ENCODE measurements around the gene MEX3A.

Gene MEX3A

DNA sequence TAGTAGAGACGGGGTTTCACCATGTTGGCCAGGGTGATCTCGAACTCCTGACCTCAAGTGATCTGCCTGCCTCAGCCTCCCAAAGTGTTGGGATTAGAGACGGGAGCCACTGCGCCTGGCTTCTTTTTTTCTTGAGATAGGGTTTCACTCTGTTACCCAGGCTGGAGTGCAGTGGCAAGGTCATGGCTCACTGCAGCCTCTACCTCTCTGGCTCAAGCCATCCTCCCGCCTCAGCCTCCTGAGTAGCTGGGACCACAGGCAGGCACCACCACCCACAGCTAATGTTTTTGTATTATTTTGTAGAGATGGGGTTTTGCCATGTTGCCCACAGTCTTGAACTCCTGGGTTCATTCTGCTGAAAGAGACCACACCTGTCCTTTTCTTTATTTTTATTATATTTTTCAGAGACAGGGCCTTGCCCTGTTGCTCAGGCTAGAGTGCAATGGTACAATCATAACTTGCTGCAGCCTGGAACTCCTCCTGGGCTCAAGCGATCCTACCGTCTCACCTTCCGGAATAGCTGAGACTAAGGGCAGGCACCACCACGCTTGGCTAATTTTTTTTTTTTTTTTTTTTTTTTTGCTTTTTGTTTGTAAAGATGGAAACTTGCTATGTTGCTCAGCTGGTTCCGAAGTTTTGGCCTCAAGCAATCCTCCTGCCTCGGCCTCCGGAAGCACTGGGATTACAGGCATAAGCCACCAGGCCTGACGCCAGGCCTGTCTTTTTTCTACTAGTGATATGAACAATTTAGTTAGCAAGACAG, 35.3 kb upstream of the MEX3A start:
- peak; percentile 0 for DNase-seq

DNA sequence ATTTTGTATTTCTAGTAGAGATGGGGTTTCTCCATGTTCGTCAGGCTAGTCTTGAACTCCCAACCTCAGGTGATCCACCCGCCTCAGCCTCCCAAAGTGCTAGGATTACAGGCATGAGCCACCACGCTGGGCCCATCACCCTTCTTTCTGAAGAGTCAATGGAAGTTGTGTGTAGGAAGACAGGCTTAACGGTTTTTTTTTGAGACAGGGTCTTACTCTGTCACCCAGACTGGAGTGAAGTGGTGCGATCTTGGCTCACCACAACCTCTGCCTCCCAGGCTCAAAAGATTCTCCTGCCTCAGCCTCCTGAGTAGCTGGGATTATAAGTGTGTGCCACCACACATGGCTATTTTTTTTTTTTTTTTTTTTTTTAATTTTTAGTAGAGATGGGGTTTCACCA, 34.5 kb upstream of the MEX3A start:
- DNase-seq, result peak; percentile 1

DNA sequence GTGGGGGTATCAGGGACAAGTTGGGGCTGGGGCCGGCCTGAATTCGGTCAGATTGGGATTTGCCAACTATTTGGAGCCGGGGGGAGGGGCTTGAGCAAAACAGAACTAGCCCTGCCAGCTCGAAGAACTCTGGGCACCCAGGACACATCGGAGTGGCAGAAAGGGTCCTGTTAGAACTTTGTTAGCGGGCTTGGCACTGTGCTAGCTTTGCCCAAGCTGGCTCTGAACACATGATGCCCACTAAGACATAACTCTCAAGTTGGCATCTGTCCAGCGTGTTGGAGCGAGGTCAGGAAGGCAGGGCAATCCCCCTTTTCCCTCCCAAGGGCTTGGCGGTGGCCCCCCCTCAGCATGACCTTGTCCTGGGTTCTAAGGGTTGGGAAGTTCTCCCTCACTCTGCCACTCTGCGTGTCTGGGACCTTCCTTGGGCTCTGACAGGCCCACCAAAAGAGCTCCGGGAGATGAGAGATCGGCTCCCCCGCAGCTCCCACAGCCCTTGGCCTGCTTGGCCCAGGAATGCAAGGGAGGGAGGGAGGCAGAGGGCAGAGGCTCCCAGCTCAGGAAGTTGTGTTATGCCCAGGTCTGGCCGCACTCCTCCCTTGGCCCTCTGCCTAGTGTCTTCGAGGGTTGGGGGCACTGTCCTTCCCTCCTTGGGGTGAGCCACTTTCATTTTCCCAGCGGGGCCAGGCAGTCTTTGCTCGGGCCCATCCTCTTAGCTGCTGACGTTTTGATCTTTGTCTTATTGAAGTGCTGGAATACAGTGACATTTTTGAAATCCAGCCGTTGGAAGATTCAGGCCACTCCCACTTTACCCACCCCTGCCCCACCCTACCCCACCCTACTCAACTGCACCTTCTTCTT, 33.5 kb upstream of the MEX3A start:
- peak; percentile 23 for DNase-seq

DNA sequence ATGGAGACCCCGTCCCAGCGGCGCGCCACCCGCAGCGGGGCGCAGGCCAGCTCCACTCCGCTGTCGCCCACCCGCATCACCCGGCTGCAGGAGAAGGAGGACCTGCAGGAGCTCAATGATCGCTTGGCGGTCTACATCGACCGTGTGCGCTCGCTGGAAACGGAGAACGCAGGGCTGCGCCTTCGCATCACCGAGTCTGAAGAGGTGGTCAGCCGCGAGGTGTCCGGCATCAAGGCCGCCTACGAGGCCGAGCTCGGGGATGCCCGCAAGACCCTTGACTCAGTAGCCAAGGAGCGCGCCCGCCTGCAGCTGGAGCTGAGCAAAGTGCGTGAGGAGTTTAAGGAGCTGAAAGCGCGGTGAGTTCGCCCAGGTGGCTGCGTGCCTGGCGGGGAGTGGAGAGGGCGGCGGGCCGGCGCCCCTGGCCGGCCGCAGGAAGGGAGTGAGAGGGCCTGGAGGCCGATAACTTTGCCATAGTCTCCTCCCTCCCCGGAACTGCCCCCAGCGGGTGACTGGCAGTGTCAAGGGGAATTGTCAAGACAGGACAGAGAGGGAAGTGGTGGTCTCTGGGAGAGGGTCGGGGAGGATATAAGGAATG, 32.8 kb upstream of the MEX3A start:
- DNase-seq, result peak; percentile 6

DNA sequence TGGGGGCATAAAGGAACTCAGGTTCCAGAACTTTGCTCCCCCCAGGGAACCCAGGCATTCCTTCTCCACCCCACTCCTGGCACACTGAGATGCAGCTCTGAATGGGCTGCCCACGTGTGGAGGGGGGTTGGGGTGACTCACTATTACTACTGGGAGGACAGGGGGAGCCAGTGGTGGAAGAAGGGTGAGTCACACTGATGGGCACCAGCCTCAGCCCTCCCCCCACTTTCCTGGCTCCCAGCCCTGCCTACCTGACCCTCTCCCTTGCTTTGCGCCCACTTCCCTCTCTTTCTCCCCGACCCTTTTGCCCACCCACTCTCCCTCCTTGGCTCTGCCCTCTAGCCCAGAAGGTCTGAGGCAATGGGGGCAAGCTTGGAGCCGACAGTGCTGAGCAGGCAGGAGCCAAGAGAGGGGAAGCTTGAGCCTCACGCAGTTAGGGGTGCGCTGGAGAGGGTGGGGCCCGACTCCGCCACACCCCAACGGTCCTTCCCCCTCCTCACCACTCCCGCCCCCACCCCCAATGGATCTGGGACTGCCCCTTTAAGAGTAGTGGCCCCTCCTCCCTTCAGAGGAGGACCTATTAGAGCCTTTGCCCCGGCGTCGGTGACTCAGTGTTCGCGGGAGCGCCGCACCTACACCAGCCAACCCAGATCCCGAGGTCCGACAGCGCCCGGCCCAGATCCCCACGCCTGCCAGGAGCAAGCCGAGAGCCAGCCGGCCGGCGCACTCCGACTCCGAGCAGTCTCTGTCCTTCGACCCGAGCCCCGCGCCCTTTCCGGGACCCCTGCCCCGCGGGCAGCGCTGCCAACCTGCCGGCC, 32.0 kb upstream of the MEX3A start, which contains the start of gene LMNA:
TSS of gene LMNA (plus strand) at position 611 of the 818 bp plus-strand sequence. CDS start 208 bp downstream, outside the sequence.
- DNase-seq, result peak; percentile 78

DNA sequence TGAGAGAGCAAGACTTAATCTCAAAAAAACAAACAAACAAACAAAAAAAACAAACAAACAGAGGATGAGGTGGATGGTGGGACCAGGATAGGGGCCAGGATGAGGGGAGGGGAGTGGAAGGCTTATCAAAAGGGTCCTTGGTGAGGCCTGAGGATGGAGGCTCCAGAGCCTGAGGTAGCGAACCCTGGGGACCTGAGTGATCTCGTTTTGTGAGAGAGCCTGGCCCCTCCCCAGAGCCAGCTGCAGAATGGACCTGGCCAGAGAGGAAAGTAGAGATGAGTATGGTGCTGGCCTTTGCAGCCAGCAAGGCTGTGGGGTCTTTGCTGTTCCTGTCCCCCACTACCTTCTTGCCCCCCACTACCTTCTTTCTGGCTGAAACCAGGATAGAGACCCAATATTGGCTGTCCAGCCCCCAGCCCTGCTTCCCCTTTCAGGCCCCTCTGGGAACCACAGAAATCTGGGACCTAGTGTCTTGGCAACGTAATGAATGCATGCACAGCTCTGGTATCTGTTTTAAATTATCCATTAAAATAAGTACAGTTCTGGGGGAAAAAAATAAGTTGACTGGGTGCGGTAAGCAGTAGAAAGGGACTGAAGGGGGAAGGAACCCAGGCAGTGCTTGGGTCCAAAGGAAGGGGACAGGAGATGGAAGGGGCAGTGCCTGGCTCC, 31.2 kb upstream of the MEX3A start:
- DNase-seq, result no peak

DNA sequence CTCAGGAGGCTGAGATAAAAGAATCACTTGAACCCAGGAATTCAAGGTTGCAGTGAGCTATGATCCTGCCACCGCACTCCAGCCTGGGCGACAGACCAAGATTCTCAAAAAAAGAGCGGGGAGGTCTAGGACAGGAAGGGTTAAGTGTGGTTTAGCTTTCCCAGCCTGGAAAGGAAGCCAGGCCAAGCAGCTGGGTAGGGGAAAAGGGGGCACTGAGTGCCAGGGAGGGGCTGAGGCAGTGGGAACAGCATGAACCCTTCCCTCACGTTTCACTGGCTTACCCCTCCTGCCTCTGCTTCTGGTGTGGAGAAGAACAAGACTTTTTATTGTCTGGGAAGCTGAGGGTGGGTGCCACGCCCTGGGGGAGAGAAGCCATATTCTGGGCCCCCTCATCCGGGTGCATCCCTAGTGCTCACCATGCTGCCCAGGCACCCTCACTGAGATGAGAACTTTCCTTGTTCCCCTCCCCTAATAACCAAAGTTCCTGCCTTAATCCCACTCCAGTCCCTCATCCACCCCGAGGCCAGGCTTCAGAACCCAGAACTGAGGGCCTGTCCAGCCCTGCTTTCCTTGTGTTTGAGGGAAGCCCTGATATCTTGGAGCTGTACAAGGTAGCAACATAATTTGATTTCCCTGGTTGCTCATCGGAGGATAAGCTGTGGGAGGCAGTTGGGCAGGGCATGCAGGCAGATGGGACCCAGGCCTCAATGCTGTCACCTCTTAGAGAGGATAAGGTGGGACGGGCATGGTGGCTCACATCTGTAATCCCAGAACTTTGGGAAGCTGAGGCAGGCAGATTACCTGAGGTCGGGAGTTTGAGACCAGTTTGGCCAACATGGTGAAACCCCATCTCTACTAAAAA, 30.2 kb upstream of the MEX3A start:
- DNase-seq, result no peak

DNA sequence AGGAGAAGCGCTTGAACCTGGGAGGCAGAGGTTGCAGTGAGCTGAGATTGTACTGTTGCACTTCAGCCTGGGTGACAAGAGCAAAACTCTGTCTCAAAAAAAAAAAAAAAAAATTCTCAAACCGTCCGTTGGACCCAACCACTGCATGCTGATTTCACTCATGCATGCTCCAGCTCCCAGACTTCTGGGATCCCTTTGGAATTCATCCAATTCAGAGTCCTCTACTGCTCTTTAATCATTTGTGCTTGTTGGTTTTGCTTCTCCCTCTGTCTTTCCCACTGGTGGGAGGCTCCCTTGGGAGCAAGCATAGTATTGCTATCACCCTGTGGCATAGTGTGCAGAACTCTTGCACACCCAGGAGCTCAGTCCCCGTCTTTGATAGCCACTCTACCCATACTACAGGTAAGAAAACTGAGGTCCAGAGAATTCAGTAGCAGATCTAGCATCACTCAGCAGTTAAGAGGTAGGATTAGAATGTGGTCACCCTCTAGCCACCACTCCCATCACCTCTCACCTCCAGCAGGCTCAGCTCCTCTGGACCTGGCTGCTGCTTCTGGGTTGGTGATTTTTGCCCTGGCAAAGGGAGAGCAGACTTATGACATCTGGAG, 29.2 kb upstream of the MEX3A start:
- no peak for DNase-seq

DNA sequence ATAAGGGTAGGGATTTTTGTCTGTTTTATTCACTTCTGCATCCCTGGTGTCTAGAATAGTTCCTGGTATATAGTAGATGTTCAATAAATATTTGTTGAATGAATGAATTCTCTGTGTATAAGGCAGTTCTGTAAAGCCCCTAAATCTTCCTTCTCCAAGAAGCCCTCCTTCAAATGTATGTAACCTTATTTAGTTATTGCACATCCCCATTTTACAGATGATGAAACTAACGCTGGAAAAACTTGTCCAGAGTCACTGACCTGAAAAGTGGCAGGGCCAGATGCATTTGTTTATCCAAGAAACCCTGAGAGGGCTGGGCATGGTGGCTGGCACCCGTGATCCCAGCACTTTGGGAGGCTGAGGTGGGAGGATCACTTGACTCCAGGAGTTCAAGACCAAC, 28.0 kb upstream of the MEX3A start:
- DNase-seq, result no peak

DNA sequence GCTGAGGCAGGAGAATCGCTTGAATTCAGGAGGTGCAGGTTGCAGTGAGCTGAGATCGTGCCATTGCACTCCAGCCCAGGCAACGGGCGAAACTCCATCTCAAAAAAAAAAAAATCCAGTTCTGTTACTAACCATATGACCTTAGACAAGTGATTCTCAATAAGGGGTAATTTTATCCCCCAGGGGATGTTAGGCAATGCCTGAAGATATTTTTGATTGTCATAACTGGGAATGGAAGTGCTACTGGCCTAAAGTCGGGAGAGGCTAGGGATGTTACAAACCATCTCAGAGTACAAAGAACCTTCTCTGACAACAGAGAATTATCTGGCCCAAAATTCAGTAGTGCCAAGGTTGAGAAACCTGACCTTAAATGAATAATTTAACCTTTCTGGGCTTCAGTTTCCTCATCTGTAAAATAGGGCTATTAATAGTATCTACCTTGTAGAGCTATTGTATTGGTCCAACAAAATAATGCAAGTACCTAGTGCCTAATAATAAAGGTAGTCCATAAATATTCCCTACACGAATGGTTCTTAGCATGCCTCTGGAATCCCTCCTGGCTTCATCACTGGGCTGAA, 26.5 kb upstream of the MEX3A start:
- DNase-seq, result no peak

DNA sequence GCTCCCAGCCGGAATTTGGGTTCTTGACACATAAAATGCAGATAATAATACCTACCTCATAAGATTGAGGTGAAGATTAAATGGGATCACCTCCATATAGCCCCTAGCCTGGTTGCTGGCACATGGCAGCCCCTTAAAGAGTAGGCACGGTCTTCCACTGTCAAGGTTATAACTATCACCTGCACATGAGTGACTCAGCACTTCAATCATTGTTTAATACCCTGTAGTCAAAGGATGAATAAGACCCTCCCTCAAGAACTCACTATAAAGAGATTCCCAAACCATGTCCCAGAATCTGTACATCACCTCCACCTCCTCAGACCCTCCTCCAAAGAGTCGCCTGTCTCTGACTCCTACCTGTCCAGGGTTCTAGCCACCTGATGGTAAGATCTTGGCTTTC, 25.8 kb upstream of the MEX3A start:
- no peak for DNase-seq

DNA sequence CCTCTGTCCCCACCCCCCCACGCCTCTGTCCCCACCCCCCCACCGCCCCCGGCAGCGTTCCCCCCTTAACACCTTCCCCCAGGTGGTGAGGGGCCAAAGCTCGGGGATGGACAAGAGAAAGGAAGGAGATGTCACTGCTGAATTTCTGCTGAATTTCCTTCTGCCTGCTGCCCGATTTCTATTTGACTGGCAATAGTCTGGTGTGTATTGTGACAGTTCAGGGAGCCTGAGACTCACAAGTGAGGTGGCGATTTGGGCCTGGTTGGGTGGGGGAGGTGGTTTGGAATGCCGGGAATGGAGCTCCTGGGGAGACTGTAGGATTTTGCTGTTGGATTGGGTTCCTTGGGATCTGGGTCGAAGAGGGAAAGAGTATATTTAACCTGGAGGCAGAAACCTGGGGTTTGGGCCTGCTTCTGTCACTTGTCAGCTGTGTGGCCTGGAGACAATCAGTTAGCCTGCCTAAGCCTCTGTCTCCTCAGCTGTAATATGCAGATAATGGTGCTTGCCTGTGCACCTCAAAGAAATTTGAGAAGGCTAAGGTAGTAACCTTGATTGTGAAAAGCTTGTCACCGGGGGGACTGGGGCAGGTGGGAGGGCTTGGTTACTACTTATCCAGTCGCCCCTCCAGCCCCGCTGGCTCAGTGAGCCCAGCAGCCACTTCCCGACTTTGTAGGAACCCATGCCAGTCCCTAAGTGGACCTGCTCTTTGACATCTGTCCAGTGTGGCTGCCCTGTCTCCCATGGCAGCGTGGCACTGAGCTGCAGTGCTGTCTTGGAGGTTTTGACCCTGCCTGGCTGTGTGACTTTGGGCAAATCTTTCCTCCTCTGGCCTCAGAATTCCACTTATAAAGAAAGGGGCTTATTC, 24.6 kb upstream of the MEX3A start:
- no peak for DNase-seq

DNA sequence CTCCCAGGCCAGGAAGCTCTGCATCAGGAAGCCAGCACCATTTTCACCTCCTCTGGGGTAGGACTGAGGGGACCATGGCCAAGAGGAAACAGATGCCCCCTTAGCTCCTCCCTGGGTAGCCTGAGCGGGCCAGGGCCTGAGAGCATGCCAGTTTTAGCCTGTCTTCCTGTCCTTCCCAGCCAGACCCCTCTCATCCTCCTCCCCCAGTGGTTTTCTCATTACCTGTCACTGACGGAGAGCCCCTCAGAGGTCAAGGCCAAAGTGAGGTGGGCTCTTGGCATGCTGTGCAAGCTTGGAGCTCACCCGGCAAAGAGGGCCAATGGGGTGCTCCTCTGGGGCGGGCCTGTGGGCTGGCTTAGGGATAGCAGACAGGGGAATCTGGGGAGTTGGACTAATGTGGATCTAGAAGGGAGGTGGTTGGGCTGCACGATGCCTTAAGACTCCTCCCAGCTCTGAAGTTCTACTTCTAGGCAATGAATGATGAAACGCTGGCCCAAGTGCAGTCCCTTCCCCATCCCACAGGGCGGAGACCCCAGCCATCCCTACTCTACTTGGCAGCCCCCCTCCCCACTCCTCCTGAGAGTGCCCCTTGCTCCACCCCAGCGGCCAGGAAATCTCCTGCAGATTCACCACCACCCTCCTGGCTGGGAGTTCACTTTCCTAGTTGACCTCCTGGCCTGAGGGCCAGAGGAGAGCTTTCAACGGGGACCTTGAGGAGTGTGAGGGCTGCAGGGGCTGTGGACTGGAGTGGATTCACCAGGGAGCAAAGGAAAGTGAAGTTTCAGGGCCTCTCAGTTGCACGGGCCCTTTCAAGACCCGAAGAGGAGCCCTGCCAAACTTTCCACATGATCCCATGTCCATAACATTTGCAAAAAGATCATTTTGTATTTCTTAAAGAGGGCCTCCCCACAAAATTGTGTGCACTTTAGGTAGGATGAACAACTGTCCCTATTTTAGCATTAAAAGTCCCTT, 22.9 kb upstream of the MEX3A start:
- no peak for DNase-seq

DNA sequence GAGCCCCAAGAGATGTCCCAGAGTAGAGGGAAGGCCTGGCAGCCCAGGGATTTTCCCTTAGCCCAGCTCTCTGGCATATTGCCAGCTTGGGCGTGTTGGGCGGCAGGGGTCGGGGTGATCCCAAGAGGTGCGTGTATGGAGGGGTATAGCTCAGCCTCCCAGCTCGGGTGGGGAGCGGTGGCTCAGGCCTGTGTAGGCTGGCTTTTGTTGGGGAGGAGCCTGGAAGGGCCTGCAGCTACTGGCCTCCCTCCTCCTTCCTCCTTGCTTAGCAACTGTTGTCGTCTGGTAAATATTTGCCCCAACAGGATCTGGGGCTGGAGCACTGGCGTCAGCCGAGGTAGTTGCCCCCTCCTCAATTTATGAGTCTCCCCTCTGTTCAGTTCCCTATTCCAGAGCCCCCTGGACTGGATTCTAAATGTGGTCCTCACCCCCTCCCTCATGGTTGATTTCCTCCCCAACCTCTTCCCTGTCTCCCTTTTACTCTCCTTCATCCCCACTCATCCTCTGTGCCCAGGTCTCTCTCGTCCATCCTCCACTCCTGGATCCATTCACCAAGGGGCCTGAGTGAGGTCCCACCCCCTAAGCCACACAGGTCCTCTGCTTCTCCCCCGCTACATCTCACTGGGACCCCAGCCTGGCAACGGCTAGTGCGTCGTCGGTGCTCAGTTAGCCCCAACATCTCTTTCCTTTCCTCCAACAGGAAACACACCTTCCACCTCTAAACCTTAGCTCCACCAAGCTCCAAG, 22.0 kb upstream of the MEX3A start:
- DNase-seq, result peak; percentile 64

DNA sequence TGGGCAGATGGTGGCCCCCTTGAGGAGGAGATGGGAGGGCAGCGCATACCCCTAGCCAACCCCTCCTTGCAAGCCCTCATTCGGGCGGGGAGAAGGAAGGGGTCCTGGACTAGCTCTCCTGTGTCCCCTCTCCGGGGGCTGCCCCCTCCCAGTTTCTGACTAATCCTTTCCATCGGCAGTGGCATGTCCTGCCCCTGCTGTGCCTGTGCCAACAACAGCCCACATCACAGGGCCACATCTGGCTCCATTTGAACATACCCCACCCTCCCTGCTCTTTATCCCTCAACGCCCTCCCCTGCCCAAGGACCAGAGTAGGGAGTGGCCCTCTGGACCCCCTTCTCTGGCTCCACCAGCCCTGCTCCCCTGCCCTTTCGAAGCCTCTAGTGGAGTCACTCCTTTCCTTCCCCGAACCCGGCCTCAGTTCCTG, 21.3 kb upstream of the MEX3A start:
- DNase-seq, result no peak

DNA sequence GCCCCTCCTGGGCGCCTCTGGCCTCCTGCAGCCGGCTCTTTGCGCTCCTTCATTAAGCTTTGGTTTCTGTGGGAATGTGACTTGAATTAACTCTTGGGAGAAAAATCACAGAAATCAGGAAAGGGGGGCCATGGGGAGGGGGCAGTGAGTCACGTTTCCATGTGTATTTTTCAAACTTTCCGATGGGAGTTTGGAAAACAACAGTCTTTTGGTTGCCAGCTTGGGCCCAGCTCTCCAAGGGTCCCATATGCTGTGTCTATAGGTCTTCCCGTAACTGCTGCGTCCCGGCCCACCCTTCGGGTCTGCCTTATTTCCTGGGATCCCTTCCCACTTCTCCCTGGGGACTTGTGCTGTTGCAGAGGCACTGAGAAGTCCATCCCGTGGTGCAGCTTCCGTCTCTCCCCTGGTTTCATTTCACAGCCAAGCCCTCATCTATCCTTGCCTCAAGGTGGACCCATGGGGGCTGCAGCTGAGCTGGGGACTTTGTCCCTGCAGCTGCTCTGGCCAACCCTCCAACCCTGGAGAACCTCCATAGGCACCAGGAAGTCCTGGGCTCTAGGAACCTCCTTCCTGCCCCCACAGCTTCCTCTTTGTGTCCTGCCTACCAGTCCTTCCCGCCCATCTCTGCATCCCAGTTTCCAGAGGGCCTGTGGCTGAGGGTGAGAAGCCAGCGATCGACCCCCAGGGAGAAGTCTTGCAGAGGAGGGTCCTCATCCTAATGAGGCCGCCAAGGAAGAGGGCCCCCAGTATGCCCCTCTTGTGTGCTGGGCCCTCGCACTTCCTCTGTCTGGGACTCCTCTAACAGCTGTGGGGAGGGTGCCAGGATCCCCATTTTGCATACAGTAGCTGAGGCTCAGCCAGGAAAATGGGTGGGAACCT, 20.6 kb upstream of the MEX3A start:
- DNase-seq, result no peak
